GM13977 (cell line): Measurements from ENCODE around the gene ADGB.
"Not testable (repeated sequence)": the region's sequence is repeated elsewhere in the genome, so short reads cannot be mapped to it uniquely, and the experiment has no call there.

Experiments
- DNase-seq: peaks from one replicate; pipeline ENCODE4 v3.0.0; 2012; ENCODE audit warnings: low spot score
- in situ Hi-C: fragments of 300-500 bp; cut with MboI; formaldehyde crosslinking; loops from one replicate; pipeline ENCODE4 v1.12.0; 2022; ENCODE audit warnings: low sequenced_read_pairs, low pct_unique_long_range_greater_than_20kb, mixed read lengths, inconsistent platforms; ENCODE audit not compliant: unreplicated experiment
- TF ChIP-seq, protein P1 (sequence below): IDR thresholded peaks from 2 replicates; pipeline ENCODE4 v1.5.1; 2012; ENCODE audit warnings: mild to moderate bottlenecking, control low read depth; ENCODE audit not compliant: insufficient read depth; ENCODE audit errors: extremely low read depth, missing control alignments

Gene ADGB

DNA sequence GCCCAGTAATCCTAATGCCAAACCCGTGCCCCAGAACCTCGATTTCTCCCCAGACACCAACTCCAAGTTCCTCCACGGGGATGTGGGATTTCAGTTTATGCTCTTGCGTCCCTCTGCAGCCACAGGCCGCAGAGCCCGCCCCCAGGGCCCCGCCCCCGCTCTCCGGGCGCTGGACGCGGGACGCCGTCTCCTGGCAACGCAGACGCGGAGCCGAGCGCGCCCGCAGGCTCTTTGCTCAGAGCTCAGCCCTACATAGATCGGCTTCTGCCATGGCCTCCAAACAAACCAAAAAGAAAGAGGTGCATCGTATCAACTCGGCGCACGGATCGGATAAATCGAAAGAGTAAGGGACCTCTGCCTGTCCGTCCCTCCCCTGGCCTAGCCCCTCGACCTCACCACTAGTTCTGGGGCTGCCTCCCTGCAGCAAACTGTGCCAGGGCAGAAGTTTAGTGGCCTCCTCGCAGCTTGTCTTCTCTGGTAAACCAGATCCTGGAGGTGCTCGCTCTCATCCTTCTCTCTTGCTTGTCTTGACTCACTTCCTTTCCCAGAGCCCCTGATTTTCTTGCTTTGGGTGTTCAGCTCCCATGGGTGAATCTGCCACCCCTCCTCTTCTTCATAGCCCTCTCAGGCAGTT is at the start of gene ADGB:
Gene ADGB, plus strand, starts transcription at position 201 of the 634 bp plus-strand sequence. Its CDS starts 69 bp downstream, at position 270.
- TF ChIP-seq, protein P1, sequence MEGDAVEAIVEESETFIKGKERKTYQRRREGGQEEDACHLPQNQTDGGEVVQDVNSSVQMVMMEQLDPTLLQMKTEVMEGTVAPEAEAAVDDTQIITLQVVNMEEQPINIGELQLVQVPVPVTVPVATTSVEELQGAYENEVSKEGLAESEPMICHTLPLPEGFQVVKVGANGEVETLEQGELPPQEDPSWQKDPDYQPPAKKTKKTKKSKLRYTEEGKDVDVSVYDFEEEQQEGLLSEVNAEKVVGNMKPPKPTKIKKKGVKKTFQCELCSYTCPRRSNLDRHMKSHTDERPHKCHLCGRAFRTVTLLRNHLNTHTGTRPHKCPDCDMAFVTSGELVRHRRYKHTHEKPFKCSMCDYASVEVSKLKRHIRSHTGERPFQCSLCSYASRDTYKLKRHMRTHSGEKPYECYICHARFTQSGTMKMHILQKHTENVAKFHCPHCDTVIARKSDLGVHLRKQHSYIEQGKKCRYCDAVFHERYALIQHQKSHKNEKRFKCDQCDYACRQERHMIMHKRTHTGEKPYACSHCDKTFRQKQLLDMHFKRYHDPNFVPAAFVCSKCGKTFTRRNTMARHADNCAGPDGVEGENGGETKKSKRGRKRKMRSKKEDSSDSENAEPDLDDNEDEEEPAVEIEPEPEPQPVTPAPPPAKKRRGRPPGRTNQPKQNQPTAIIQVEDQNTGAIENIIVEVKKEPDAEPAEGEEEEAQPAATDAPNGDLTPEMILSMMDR = no peak
- no peak for DNase-seq
- in situ Hi-C loops = no loop called here

DNA sequence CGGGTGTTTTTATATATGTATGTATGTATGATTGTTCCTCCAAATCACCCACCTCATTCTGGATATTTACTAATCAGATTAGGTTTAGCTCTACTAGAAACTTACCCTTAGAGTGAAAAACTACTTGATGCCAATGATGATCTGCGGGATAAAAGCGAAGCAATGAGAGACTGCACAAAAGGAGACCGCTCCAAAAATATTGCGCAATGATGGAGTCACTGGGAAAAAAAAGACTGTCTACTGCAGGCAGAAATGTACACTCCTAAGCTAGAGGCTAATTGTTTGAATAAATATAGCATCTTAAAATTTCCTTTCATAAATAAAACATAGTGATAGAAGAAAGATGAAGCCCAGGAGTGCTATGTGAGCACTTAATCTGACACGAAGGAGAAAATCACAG is 47.9 kb upstream of the ADGB start:
- no peak for DNase-seq
- TF ChIP-seq, protein P1 = no peak
- in situ Hi-C loops = no loop called here

DNA sequence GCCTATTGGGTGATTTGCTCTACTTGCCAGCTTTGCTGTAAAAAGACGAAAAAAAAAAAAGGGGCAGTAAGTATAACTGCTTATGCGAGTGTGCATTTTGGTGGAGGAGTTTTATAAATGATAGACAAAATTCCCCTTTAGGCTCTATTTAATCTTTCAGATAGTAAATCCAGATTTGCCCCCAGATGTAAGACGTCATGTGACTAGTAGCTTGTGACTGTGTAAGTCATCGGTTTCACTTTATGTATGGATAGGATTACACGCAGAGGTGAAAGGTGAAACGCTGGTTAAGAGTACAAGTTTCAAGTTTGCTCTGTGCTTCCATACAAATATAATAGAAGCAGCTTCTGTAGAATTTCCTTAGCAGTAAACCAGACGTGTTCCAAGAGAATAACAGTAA is 47.2 kb upstream of the ADGB start:
- in situ Hi-C loops = no loop called here
- TF ChIP-seq, protein P1 = no peak
- DNase-seq = no peak

DNA sequence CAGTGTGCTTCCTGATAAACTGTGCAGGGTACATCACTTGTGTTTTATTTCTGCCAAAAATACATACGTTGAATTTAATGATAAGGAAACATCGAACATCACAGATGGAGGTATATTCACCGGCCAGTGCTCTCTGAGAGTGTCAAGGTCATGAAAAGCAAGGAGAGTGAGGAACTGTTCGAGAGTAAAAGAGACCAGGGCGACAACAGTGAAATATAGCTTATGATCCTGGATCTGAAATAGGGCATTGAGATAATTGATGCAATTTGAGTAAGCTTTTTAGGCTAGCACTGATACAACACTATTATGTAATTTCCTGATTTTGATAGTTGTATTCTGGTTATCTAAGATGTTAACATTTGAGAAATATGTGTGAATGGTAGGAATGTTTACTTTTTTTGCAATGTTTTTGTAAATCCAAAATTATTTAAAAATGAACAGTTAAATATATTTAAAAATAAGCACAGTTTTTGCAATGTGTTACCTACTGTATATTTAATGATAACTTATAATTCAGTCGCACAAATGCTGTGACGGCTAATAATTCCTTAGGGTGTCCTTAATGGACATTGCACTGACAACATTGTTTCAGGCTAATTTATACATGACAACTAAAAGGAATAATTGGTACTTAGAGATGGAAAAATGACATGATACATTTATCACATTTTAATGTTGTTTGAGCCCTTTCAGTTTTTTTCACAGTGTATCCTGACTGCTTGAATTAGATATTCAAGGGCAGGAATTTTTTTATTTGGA is 45.2 kb upstream of the ADGB start:
- in situ Hi-C loops = no loop called here
- TF ChIP-seq, protein P1 = no peak
- no peak for DNase-seq

DNA sequence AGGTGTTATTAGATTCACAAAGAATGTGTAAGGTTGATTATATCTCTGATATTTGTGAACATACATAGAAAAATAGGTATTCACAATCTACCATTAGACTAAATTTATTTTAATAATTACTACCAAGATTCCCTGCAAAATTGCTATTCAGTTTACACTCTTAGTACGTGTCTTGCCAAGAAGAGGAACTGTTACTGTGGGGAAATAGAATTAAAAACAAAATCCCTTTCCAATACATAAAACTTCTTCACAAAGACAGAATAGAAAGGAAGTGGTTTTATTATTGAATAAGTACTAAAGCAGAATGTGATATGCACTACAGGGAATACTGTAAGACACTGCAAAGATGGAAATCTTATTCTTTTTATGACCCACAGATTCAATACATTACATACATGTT is 38.2 kb upstream of the ADGB start:
- TF ChIP-seq, protein P1 = no peak
- no peak for DNase-seq
- in situ Hi-C loops = no loop called here

DNA sequence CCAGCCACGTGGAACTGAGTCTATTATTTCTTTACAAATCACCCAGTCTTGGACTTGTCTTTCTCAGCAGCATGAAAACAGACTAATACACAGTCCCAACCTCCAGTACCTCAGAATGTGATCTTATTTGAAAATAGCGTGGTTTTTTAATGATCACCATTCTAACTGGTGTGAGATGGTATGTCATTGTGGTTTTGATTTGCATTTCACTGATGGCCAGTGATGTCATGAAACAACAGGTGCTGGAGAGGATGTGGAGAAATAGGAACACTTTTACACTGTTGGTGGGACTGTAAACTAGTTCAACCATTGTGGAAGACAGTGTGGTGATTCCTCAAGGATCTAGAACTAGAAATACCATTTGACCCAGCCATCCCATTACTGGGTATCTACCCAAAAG is 32.1 kb upstream of the ADGB start:
- DNase-seq, in situ Hi-C loops: not testable (repeated sequence)

DNA sequence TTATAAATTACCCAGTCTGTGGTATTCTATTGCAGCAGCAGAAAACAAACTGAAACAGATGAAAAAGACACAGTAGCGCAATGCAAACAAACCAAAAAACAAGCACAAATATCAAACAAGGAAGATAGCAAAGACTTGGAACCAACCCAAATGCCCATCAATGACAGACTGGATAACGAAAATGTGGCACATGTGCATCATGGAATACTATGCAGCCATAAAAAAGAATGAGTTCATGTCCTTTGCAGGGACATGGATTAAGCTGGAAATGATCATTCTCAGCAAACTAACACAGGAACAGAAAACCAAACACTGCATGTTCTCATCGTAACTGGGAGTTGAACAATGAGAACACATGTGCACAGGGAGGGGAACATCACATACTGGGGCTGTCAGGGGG is 30.2 kb upstream of the ADGB start:
- in situ Hi-C loops, DNase-seq: not testable (repeated sequence)
